Suprapubic skin (tissue), 4 donors: ENCODE results near the gene GABBR1.

Experiments
- POLR2A ChIP-seq, 2 donors: fragments of 450-650 bp; IDR thresholded peaks; one replicate each; pipeline ENCODE4 v1.6.1; 2017; ENCODE audit warnings: antibody characterized with exemption in 2 of 2, mild to moderate bottlenecking in 2 of 2, moderate library complexity in 2 of 2
- POLR2AphosphoS5 ChIP-seq, 3 donors: sonication (generic); formaldehyde crosslinking; IDR thresholded peaks; one replicate each; pipeline ENCODE4 v1.6.1; 2017; ENCODE audit warnings: antibody characterized with exemption in 3 of 3
- TF ChIP-seq, protein P1 (sequence below), 2 donors: fragments of 200-600 bp in 1 of 2; fragments of 450-650 bp in 1 of 2; sonication (generic) in 1 of 2; IDR thresholded peaks; one replicate each; pipeline ENCODE4 v1.5.1; 2016 to 2019; ENCODE audit warnings: antibody characterized with exemption in 2 of 2, mild to moderate bottlenecking in 1 of 2, moderate library complexity in 1 of 2

DNA sequence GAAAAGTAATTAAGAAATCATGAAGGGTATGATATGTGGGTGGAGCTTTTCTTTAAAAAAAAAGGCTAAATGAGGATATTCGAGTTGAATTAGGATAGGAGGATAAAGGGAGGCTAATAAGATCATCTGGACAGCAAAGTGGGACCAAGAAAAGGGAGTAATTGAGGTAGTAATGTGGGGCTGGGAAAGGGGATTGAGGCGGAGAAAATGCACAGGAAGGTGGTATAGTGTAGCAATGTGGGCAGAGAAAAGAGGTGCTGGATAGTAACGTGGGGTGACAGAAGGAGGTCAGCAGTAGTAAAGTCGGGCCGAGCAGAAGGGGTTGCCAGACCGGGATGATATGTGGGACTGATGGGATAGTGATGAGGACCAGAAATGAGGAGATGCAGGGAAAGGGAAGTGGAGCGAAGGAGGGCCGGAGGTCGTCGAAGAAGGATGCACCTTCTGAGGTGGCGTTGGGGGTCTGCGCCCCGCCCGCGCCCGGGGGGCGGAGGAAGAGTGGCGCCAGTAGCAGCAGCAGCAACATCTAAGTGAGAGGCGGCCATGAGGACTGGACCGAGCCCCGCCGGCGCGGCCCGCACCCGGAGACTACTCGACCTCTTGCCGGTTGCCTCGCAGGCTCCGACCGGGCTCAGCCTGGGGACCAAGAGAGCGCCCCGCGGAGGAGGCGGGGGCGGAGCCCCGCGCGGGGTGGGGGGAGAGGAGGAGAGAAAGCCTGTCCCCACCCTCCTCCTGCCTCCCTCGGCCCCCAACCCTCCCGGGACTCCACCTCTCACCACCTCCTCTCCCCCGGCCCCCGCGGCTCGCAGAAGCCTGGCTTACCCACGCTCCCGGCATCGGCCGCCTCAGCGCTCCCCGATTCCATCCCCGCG is 887 bp downstream of the GABBR1 start:
- TF ChIP-seq, protein P1, sequence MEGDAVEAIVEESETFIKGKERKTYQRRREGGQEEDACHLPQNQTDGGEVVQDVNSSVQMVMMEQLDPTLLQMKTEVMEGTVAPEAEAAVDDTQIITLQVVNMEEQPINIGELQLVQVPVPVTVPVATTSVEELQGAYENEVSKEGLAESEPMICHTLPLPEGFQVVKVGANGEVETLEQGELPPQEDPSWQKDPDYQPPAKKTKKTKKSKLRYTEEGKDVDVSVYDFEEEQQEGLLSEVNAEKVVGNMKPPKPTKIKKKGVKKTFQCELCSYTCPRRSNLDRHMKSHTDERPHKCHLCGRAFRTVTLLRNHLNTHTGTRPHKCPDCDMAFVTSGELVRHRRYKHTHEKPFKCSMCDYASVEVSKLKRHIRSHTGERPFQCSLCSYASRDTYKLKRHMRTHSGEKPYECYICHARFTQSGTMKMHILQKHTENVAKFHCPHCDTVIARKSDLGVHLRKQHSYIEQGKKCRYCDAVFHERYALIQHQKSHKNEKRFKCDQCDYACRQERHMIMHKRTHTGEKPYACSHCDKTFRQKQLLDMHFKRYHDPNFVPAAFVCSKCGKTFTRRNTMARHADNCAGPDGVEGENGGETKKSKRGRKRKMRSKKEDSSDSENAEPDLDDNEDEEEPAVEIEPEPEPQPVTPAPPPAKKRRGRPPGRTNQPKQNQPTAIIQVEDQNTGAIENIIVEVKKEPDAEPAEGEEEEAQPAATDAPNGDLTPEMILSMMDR (IDR thresholded peaks at IDR 0.05): no peak
- no peak for TF ChIP-seq POLR2AphosphoS5 (IDR thresholded peaks at IDR 0.05)
- no peak for TF ChIP-seq POLR2A (IDR thresholded peaks at IDR 0.05)
